ENCODE data around the gene DNAJC25. TPM values are rescaled to one million over a fixed set of nuclear protein-coding genes. Genes with fewer than 3 reads are reported as not detected.

The DNAJC25 gene
- total and polyA plus RNA-seq, 2 donors (not counting 1 experiment from before 2014, with no cell fraction given), result 7.3 to 10.6 TPM

- Histone ChIP-seq H3K4me3 (replicated peaks in 1 of 4; ENCODE audit: control extremely low read depth in 1 of 4, insufficient read depth in 1 of 4, low read depth in 3 of 4, low read length in 4 of 4) (no peak overlapping the region), H3K27ac (ENCODE audit: insufficient read depth, low read length) (no peak overlapping the region), H4K20me1 (ENCODE audit: control insufficient read depth, extremely low read depth, insufficient read depth, low read length) (no peaks in the 10 kb centered on the region), H3K4me1 (ENCODE audit: control insufficient read depth, extremely low read depth, insufficient read depth, low read length) (no peaks in the 10 kb centered on the region), H3K4me2 (ENCODE audit: extremely low read depth, insufficient read depth, low read length) (no peak overlapping the region), H3K36me3 (ENCODE audit: control insufficient read depth, insufficient read depth, low read length) (no peaks in the 10 kb centered on the region), H2AFZ (ENCODE audit: low read length) (no peak overlapping the region), H3K9me3 (ENCODE audit: control insufficient read depth, insufficient read depth, low read depth, low read length) (no peaks in the 10 kb centered on the region), H3K79me2 (ENCODE audit: control insufficient read depth, insufficient read depth, low read length) (peaks cover 11% of the 10 kb centered on the region), H3K27me3 (ENCODE audit: control insufficient read depth, insufficient read depth, low read length) (no peaks in the 10 kb centered on the region), H3K9ac (ENCODE audit: insufficient read depth, low read length) (no peak overlapping the region)
- TF ChIP-seq, protein P1, sequence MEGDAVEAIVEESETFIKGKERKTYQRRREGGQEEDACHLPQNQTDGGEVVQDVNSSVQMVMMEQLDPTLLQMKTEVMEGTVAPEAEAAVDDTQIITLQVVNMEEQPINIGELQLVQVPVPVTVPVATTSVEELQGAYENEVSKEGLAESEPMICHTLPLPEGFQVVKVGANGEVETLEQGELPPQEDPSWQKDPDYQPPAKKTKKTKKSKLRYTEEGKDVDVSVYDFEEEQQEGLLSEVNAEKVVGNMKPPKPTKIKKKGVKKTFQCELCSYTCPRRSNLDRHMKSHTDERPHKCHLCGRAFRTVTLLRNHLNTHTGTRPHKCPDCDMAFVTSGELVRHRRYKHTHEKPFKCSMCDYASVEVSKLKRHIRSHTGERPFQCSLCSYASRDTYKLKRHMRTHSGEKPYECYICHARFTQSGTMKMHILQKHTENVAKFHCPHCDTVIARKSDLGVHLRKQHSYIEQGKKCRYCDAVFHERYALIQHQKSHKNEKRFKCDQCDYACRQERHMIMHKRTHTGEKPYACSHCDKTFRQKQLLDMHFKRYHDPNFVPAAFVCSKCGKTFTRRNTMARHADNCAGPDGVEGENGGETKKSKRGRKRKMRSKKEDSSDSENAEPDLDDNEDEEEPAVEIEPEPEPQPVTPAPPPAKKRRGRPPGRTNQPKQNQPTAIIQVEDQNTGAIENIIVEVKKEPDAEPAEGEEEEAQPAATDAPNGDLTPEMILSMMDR (conservative IDR thresholded peaks at IDR 0.05 in 1 of 2, IDR thresholded peaks at IDR 0.05 in 1 of 2; ENCODE audit: low read depth in 1 of 2, low read length in 2 of 2), result no peak
- no peak for TF ChIP-seq EZH2 (IDR thresholded peaks at IDR 0.05; ENCODE audit: low read length, missing control alignments)
- DNase-seq (ENCODE audit: low read depth in 2 of 2), result peak; percentile 9 to 13
Measured at GRCh38 chr9:111645806-111646205, 14.7 kb downstream of the DNAJC25 start.

- no peak for DNase-seq (ENCODE audit: low read depth in 2 of 2)
- Histone ChIP-seq H3K27me3 (ENCODE audit: control insufficient read depth, insufficient read depth, low read length) (no peaks in the 10 kb centered on the region), H4K20me1 (ENCODE audit: control insufficient read depth, extremely low read depth, insufficient read depth, low read length) (no peaks in the 10 kb centered on the region), H2AFZ (ENCODE audit: low read length) (no peak overlapping the region), H3K27ac (ENCODE audit: insufficient read depth, low read length) (no peak overlapping the region), H3K9me3 (ENCODE audit: control insufficient read depth, insufficient read depth, low read depth, low read length) (no peaks in the 10 kb centered on the region), H3K9ac (ENCODE audit: insufficient read depth, low read length) (no peak overlapping the region), H3K4me3 (replicated peaks in 1 of 4; ENCODE audit: control extremely low read depth in 1 of 4, insufficient read depth in 1 of 4, low read depth in 3 of 4, low read length in 4 of 4) (no peak overlapping the region), H3K79me2 (ENCODE audit: control insufficient read depth, insufficient read depth, low read length) (peaks cover 11% of the 10 kb centered on the region), H3K36me3 (ENCODE audit: control insufficient read depth, insufficient read depth, low read length) (no peaks in the 10 kb centered on the region), H3K4me2 (ENCODE audit: extremely low read depth, insufficient read depth, low read length) (no peak overlapping the region), H3K4me1 (ENCODE audit: control insufficient read depth, extremely low read depth, insufficient read depth, low read length) (no peaks in the 10 kb centered on the region)
- TF ChIP-seq, protein P1 (conservative IDR thresholded peaks at IDR 0.05 in 1 of 2, IDR thresholded peaks at IDR 0.05 in 1 of 2; ENCODE audit: low read depth in 1 of 2, low read length in 2 of 2), result no peak
- no peak for TF ChIP-seq EZH2 (IDR thresholded peaks at IDR 0.05; ENCODE audit: low read length, missing control alignments)
Measured at GRCh38 chr9:111646417-111646816, 15.3 kb downstream of the DNAJC25 start.

GRCh38 chr9:111648066-111648465, 16.9 kb downstream of the DNAJC25 start:
- H3K36me3 ChIP-seq (ENCODE audit: control insufficient read depth, insufficient read depth, low read length), result no peaks in the 10 kb centered on the region
- H3K9ac ChIP-seq (ENCODE audit: insufficient read depth, low read length), result no peak overlapping the region
- H3K27ac ChIP-seq (ENCODE audit: insufficient read depth, low read length), result no peak overlapping the region
- TF ChIP-seq EZH2 (IDR thresholded peaks at IDR 0.05; ENCODE audit: low read length, missing control alignments), result no peak
- TF ChIP-seq, protein P1 (conservative IDR thresholded peaks at IDR 0.05 in 1 of 2, IDR thresholded peaks at IDR 0.05 in 1 of 2; ENCODE audit: low read depth in 1 of 2, low read length in 2 of 2), result no peak
- H3K4me3 ChIP-seq (replicated peaks in 1 of 4; ENCODE audit: control extremely low read depth in 1 of 4, insufficient read depth in 1 of 4, low read depth in 3 of 4, low read length in 4 of 4), result no peak overlapping the region
- H3K9me3 ChIP-seq (ENCODE audit: control insufficient read depth, insufficient read depth, low read depth, low read length), result no peaks in the 10 kb centered on the region
- H2AFZ ChIP-seq (ENCODE audit: low read length), result no peak overlapping the region
- H4K20me1 ChIP-seq (ENCODE audit: control insufficient read depth, extremely low read depth, insufficient read depth, low read length), result no peaks in the 10 kb centered on the region
- peaks cover 6% of the 10 kb centered on the region for H3K79me2 ChIP-seq (ENCODE audit: control insufficient read depth, insufficient read depth, low read length)
- no peaks in the 10 kb centered on the region for H3K4me1 ChIP-seq (ENCODE audit: control insufficient read depth, extremely low read depth, insufficient read depth, low read length)
- peak; percentile 13 to 64 for DNase-seq (ENCODE audit: low read depth in 2 of 2)
- no peaks in the 10 kb centered on the region for H3K27me3 ChIP-seq (ENCODE audit: control insufficient read depth, insufficient read depth, low read length)
- no peak overlapping the region for H3K4me2 ChIP-seq (ENCODE audit: extremely low read depth, insufficient read depth, low read length)
